IPS-NIHi11 (cell line): ENCODE results near the gene GLIPR2.
A peak's percentile ranks its signal among the peaks of the same experiment; 100 is the strongest.
"Not testable (repeated sequence)": the region's sequence is repeated elsewhere in the genome, so short reads cannot be mapped to it uniquely, and the experiment has no call there.

Source experiments
- DNase-seq: peaks from one replicate; pipeline ENCODE4 v3.0.0; 2012; ENCODE audit warnings: mixed read lengths, low spot score

GLIPR2 gene

DNA sequence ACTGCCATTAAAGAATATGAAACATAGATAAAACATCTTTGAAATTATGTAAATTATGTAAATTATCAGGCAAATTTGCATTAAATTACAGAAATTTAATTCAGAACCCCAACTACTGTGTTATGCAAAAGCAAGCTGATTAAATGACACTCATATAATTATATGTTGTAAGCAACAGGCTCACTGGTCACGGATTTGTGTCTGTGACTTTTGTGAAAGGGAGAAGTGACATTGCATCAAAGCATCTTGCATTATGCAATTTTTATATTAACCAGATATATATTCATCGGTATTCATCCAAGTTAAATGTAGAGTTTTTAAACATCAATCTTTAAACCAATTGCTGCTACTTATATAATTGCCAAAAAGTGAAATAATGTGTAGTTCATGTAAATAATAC, 13.0 kb upstream of the GLIPR2 start:
- no peak for DNase-seq

DNA sequence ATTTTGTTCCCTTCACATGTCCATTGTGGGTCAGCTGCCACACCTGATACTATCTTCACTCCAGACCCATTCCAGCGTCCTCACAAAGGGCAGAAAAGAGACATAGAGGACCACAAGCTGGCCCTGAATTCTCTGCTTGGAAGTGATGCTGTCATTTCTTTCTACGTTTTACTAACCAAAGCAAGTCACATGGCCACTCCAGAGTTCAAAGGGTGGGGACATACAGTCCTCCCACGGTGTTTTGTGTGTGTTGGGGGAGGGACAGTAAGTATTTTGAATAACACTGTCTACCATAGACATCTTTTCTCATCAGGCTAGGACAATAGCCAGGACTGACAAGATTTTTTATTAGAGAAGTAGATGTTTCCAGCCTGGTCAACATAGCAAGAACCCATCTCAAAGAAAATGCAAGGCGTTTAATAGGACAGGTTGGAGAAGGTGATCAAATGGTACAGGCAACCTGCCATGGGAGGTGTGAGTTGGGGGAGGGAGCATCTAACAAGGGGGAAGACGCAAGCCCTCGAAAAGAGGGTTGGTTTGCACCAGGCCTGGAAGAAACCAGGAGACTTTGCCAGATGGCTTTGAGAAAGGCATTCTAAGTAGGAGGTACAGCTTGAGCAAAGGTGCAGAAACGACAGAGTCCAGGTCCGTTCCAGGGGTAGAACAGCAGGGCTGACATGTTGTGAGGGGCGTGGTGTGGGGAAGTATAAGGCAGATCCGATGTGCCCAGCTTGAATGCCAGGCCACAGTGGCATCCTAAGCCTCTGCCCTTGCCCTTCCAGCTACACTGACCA, 11.3 kb upstream of the GLIPR2 start:
- DNase-seq: no peak

DNA sequence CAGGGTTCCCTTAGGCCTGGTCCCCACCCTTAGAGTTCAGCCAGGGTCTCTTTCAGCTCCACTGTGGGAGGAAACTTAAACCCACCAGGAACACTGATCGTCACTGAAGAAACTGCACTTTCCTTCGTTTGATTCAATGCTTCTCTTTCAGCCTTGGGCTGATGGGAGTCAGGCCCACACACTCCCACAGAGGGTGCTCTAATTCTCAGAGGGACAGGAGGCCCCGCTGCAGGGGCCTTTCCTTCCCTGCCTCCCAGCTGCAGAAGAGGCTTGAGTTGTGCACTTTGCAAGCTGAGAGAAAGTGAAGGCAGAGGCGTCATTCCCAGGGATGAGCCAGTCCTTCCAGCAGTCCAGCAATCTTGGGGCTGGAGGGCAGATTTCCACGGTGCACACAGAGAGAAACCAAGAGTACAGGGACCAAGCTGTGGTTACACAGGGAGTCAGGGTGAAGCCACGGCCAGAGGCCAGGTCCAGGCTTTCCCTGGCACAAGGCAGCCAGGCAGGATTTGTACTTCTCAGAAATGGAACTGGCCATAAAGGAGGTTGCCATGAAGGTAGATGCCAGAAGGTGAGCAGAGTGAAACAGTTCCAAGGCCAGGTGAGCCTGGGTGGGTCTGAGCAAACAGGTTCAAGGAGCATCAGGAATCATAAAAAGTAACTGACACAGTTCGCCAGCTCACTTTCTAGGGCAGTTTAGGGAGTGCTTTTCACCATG, 10.4 kb upstream of the GLIPR2 start:
- no peak for DNase-seq

DNA sequence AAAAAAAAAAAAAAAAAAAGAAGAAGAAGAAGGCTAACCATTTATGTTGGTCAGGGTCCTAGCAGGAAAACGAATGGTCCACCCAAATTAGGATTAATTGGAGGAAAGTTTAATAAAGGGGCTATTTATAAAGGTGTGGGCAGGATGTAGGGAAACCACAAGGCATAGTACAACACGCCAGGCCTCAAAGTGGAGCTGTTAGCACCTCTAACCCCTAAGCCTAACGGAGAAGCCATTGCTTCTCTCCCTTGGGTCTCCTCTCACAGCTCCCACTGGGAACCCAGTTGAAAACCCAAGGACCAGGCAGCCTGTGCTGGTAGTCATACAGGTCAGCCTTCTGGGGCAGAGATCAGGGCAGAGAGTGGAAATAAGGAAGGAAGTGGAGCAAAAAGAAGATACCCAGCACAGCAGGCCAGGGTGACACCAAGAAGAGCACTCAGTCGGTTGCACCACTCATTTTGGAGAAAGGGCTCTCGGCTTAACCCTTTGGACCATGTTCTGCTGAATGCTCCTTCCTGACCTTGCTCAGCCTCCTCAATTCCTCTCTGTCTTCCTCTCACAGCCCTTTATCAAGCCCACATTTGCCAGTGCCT, 8.8 kb upstream of the GLIPR2 start:
- DNase-seq: no peak

DNA sequence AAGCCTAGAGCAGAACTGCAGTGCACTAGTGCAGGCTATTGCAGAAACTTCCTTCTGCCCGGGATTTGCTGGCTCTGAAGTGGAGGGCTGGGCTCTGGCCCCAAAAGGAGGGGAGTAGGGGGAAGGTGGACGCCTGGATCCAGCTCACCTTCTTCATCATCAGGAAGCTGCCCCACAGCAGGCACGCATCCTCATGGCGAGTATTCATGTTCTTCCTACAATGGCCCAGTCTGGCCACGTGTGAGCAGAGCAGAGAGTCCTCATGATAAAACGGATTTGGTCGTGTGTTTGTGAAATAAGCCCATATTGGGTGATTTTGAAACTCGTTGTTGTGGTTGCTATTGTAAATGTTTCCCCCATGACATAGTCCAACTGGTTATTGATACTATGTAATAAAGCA, 8.2 kb upstream of the GLIPR2 start:
- no peak for DNase-seq

DNA sequence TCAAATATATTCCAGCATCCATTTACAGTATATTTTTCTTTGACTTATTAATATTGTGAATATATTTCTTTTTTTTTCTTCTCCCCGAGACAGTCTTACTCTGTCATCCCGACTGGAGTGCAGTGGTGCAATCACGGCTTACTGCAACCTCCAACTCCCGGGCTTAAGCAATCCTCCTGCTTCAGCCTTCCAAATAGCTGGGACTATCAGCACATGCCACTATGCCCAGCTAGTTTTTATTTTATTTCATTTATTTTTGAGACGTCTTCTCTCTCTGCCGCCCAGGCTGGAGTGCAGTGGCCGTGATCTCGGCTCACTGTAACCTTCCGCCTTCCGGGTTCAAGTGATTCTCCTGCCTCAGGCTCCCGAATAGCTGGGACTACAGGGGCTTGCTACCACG, 7.4 kb upstream of the GLIPR2 start:
- no peak for DNase-seq

DNA sequence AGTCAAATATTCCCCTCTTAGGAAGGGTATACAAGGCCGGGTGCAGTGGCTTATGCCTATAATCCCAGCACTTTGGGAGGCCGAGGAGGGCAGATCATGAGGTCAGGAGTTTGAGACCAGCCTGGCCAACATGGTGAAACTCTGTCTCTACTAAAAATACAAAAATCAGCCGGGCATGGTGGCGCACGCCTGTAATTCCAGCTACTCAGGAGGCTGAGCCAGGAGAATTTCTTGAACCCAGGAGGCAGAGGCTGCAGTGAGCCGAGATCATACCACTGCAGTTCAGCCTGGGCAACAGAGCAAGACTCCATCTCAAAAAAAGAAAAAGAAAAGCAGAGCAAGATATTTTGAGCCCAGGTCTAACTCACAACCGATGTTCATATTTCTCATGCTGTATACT, 4.9 kb upstream of the GLIPR2 start:
- DNase-seq: not testable (repeated sequence)

DNA sequence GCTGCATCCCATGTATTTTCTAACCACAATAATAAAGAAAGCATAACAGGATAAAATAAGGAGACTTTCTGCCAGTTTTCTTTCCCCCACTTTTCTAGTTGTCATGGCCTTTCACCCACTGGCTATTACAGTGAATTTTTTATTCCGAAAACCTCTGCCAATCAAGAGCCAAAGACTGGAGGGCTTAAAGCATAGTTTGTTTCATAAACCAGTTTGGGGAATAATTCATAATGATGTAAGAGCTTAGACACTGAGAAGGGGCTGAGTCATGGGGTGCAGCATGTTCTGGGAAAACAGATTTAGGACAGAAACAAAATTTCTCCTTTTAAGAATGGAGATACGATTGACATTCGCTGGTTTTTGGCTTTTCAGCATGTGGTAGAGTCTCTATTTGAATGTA, 4.4 kb upstream of the GLIPR2 start:
- no peak for DNase-seq

DNA sequence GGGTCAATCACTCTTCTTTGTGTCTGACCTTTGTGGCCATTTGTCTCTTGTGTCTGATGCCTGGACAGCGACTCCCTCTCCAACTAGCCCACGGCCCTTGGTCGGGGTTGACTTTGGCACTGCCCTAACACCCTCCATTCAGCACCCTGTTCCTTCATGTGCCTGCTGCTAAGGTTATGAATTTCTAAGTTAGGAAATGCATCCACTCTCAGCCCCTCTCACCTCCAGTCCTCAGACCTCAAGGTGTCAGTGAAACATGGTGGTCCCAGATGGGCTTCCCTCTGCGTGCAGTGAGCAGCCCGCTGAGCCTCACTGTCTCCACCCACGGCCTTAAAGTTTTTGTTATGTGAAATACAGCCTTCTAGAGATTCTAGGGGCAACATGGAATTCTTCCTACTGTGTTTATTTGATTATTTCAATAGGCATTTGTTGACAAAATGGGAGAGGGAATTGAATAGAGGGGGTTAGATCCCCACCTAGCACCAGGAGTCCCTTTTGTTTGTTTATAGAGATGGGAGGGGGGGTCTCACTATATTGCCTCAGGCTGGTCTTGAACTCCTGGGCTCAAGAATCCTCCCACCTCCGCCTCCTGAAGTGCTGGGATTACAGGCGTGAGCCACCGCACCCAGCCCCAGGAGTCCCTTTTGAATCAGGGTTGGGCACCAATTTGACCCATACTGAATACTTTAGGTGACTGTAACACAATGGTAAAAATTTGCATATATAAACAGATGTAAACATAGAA, 1.6 kb upstream of the GLIPR2 start:
- peak; percentile 39 for DNase-seq

DNA sequence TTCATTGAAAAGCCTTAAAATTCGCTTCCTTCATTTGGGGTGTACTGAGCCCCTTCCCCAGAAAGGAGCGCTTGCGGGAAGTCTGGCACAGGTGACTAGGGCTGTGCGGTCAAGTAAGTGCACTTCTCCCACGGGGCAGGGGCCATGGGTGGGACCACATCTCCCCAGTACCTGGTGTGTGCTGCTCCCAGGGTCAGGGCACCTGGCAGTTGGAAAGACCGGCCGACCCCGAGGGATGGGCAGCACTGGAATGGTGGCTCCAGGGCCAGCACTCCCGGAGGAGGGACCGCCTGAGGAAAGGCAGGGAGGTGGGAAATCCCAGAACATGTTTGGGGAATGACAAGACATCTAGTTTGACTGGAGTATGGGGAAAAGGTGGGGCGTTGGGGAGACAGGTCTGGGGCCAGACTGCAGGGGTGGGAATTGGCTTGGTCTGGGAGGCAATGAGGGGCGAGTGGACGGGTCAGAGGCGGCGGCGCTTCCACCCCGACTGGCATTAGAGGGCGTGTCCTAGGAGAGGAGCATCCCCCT, 727 bp upstream of the GLIPR2 start:
- no peak for DNase-seq

DNA sequence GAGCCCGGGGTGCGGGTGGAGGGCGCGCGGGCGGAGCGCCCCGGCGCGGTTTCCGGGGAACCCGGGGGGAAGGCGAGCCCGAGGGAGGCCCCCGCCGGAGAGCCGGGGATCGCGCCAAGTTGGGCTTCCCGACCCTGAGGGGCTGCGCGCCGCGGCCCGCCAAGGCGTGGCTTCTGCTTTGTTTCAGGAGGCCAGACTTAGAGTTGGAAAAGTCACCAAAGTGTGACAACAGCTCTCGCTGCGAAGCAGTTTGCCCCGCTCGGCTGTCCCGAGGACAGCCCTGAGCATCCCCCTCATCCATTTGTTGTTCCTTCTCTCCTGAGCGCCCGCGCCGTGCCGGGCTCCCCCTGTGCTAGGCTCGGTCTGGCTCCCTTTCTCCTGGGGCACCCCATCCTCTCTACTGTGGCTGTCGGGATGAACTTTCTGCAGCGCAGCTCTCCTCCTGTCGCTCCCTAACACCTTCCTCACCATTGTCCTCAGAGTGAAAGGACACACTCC, 410 bp downstream of the GLIPR2 start:
- no peak for DNase-seq

DNA sequence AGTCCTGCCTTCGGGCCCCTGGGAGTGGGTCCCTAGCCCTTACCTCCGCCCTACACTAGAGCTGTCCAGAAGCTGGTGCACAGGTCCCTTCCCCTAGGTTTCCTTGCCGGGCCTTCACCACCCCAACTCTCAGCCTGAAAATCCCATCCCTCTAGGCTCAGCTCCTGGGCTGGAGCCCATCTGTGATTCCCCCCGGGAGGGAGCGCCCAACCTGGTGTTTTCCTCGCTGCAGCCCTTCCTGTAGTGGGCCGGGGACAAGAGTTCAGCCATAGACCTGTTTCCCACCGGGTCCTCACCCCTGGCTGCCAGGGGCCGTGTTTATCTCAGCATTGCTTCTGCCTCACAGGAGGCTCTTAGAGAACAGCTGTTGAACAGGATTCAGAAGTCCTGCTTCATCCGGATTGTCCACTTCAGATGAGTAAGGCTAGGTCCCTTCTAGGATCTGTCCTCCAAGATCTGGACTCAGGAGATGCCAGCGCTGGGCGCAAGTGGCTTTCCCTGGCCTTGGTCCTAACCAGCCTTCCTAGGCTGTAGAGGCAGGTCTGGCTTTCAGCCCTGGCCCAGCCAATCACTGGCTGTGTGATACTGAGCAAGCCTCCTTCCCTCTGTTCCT, 965 bp downstream of the GLIPR2 start:
- DNase-seq: no peak

DNA sequence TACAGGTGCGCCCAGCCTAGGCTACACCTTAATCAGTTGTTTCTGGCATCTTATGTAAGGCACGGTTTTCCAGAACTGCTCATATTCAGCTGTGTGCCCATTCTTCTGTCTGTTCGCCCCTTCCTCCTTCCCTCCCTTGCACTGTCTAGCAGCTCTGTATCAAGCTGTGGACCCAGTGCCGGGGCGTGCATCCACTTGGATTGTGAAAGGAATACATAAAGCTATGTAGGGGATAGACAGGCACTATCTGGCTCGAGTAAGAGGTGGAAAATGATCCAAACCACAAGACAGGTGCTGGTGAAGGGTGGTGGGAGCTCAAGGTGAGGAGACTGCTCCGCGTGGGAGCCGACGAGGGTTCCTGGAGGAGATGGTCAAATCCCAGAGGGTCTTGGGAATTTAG, 2.0 kb downstream of the GLIPR2 start:
- DNase-seq: no peak

DNA sequence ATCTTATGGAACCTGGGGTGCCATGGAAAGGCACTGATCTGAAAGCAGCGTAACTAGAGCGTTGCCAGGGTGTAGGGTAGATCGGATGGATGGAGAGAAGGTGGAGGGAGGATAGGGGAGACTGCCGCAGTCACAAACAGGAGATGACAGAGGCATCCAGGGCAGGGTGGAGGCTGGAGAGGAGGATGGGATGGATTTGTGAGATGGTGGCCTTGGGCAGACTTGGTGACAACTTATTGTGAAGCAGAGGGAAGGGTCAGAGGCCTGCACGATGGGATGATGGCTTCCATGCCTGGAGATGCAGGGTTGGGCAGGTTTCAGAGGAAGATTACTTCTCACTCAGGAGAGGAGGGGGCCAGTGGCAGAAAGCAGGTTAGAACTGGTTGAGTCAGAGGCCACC, 2.4 kb downstream of the GLIPR2 start:
- no peak for DNase-seq

DNA sequence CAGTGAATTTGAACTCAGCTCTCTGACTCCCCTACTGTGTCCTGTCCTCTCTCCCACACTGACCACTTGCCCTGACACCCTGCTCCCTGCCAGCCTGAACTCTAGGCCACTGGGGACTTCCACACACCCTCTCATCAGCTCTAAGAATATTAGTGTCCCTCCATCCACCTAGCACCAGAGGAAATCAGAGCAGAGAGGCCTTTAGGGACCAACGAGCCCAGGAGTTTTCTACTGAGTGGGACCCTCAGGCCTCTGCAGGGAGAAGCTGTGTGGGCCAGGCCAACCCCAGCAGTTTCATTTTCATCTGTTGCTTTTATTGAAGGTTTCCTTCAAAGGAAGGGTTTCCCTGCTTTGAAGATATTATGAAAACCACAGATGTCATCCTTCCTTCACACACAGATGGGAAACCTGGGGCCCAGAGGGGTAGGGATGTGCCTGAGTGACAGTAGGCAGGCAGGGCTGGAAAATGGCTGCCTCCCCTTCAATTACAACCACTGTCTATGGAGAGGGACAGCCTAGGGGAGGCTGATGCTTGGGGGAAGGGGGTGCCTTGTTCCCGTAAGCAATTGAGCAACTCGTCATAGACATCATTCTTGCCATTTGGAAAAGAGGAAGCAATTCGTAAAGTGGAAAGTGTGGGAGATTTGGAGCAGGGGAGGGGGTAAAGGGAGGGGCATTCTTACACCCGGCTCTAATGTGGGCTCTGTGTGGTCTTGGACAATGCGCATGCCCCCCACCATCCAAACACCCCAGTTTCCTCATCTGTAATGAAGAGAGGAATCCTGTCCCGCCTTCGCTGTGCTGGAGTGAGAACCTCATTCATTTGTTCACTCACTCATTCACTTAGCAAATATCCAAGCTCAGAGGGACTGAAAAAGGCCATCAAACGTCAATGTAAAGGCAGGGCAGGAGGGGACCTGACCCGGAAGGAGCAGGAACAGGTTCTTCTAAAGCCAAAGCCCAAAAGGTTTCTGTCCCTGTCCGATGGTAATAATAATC, 3.9 kb downstream of the GLIPR2 start:
- DNase-seq: no peak

DNA sequence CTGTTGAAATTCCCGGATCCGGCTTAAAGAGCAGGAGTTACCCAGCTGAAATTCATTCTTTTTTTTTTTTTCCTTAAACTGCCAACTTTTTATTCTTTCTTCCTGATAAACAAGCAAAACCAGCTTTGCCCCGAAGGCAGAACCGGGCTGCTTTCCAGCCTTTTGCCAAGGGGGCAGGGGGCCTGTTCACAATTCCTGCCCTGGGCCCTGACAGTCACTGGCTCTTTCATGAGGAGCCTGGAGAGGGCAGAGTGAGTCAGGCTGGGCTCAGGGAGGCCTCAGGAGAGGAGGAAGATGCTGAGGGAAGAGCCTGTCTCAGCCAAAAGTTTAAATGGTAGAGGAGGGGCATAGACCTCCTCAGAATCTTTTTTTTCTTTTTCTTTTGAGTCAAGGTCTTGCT, 4.8 kb downstream of the GLIPR2 start:
- DNase-seq: peak; percentile 56

DNA sequence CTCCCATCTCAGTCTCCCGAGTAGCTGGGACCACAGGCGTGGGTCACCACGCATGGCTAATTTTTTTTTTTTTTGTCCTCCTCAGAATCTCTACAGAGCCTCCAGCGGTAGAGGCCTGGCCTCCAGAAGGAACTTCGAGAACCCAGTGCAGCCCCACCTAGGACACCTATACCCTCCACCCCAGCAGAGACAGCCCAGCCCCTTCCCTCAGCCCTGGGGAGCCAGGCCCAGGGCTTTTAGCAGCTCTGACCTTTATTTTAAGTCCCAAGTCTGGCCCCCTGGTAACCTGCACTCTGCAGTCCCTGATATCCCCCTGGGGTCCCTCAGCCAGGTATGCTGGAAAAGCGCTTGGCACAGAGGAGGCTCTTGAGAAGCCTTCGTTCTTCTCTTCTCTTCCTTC, 5.2 kb downstream of the GLIPR2 start:
- DNase-seq: no peak

DNA sequence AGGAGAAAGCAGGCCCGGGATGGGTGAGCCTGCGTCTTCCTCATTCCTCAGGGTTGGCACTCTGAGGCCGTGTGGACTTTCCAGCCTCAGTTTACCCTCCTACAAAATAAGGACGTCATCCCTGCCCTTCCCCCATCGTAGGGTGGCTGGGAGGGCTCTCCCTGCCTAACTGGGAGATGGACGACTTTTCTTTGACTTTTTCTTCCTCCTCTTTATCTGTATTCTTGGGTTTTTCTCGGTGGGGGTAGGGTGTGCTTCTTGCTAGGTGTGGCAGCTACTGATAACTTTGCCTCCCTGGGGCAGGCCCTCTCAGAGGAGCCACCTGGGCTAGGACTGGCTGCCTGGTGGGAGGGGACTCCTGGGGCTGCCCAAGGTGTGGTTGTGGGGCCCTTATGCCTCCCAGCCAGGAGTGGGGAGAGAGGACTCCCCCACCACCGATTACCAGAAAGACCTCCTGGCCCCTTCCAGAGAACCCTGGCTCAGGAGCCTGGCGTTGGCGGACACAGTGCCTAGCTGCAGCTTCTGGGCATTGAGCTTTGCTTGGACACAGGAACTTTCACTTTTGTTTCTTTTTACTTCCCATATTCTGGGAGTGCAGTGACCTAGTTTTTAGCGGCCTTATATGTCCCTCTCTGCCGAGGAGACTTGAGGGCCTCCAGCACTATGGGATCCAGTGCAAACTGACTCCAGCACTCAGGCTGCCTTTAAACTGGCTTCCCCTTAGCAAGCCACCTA, 6.1 kb downstream of the GLIPR2 start:
- DNase-seq: no peak

DNA sequence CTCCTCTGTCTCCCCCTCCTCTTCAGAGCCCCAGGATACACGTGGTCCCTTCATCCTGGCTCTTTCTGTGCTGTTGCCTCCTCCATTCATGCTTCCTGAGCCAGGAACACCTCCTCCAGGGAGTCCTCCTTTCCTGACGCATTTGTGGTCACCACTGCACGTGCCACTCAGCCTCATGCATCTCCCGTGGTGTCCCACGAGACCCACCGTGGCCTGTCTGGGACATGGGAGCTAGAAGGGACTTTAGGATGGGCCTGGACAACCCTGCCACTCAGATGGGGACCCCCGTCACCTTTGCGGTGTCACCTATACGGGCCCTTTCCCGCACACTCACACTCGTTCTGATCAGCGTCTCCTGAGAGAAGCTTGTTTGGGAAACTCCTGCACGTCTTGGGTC, 6.7 kb downstream of the GLIPR2 start:
- no peak for DNase-seq
